GM12878 (cell line): ENCODE results near the gene MX1. TPM values are rescaled to one million over a fixed set of nuclear protein-coding genes. Genes with fewer than 3 reads are reported as not detected.
"Not testable (repeated sequence)": the region's sequence is repeated elsewhere in the genome, so short reads cannot be mapped to it uniquely, and the experiment has no call there.

Source experiments
- ATAC-seq: fragments of 200-7000 bp; cut with Tn5 transposase; 3 replicates; pipeline ENCODE4 v1.9.1; 2020; ENCODE audit warnings: mild to moderate bottlenecking, moderate library complexity
- BruUV-seq: library from RNA; stranded (reverse); fragments of 400-500 nt; replicated peaks from 2 replicates; lab custom pipeline; 2021; lab: Mats Ljungman, UMichigan
- CTCF ChIA-PET: fragments of 300-600 bp; sonication (Branson Sonifier 250); formaldehyde crosslinking; extraction: SDS; loops from one replicate; lab custom pipeline; 2021; ENCODE audit warnings: inconsistent platforms; lab: Yijun Ruan, JAX
- POLR2A ChIA-PET: fragments of 350-600 bp; formaldehyde crosslinking; extraction: SDS; loops from one replicate; lab custom pipeline; 2021; ENCODE audit warnings: inconsistent platforms; lab: Charles Lee
- RAD21 ChIA-PET: fragments of 300-600 bp; sonication (Branson Sonifier 250); formaldehyde crosslinking; loops from one replicate; lab custom pipeline; 2023; ENCODE audit warnings: antibody characterized with exemption; ENCODE audit not compliant: unreplicated experiment; lab: Charles Lee
- SMC1A ChIA-PET: fragments of 300-600 bp; sonication (Branson Sonifier 250); formaldehyde crosslinking; loops from one replicate; lab custom pipeline; 2023; ENCODE audit not compliant: unreplicated experiment, uncharacterized antibody; lab: Charles Lee
- DNase-seq: peaks from one replicate; pipeline ENCODE4 v3.0.0-alpha.2; 2011; ENCODE audit warnings: low read depth, low spot score
- FAIRE-seq: peaks from 3 replicates; lab custom pipeline; 2011; peaks lifted over from hg19 to GRCh38; lab: Jason Lieb, UNC
- H2AFZ ChIP-seq: 2 replicates; pipeline ENCODE4 v1.6.0; 2011; ENCODE audit warnings: low read depth, low read length, control low read depth; ENCODE audit not compliant: control insufficient read depth
- H3K27ac ChIP-seq: 2 replicates; pipeline ENCODE4 v1.5.1; 2011; ENCODE audit warnings: control low read depth; ENCODE audit not compliant: control insufficient read depth, insufficient read depth
- H3K27me3 ChIP-seq, 2 experiments: replicated peaks in 1 of 2; 2 replicates each; pipeline versions ENCODE4 v1.6.0 to v1.6.1; 2011; ENCODE audit warnings: low read length in 1 of 2; ENCODE audit not compliant: control insufficient read depth in 2 of 2, insufficient read depth in 2 of 2
- H3K36me3 ChIP-seq, 2 experiments: 2 replicates each; pipeline ENCODE4 v1.5.1; 2011; ENCODE audit warnings: low read length in 1 of 2; ENCODE audit not compliant: control insufficient read depth in 2 of 2, insufficient read depth in 2 of 2
- H3K4me1 ChIP-seq: 2 replicates; pipeline ENCODE4 v1.6.1; 2011; ENCODE audit warnings: mild to moderate bottlenecking, low read length, moderate library complexity, mixed read lengths; ENCODE audit not compliant: control insufficient read depth, insufficient read depth
- H3K4me2 ChIP-seq: 2 replicates; pipeline ENCODE4 v1.6.0; 2011; ENCODE audit warnings: control low read depth; ENCODE audit not compliant: control insufficient read depth, insufficient read depth
- H3K4me3 ChIP-seq: fragments of 200-600 bp; sonication (generic); 2 replicates; pipeline ENCODE4 v1.5.1; 2016
- H3K79me2 ChIP-seq: 2 replicates; pipeline ENCODE4 v1.6.0; 2011; ENCODE audit warnings: low read length; ENCODE audit not compliant: control insufficient read depth, insufficient read depth
- H3K9ac ChIP-seq: 2 replicates; pipeline ENCODE4 v1.8.0; 2011; ENCODE audit warnings: low read length, control low read depth, mixed read lengths; ENCODE audit not compliant: control insufficient read depth, insufficient read depth
- H3K9me3 ChIP-seq: replicated peaks from 3 replicates; pipeline ENCODE4 v1.5.1; 2011; ENCODE audit warnings: mild to moderate bottlenecking, low read length; ENCODE audit not compliant: control insufficient read depth, insufficient read depth
- H4K20me1 ChIP-seq: 2 replicates; pipeline ENCODE4 v1.6.0; 2011; ENCODE audit not compliant: control insufficient read depth, insufficient read depth
- NFIC ChIP-seq: IDR thresholded peaks from 2 replicates; pipeline ENCODE4 v1.6.1; 2012; ENCODE audit warnings: low read depth, mild to moderate bottlenecking, inconsistent platforms, low read length, moderate library complexity
- NFYB ChIP-seq: IDR thresholded peaks from 2 replicates; pipeline ENCODE4 v1.6.1; 2011; ENCODE audit warnings: low read depth, mild to moderate bottlenecking, low read length, improper control_type of control experiment, moderate library complexity; ENCODE audit not compliant: insufficient read depth
- WGBS: methylation state at CpG from one replicate; pipeline ENCODE4 v1.1.6; 2016; ENCODE audit warnings: low lambda C conversion rate; ENCODE audit not compliant: insufficient replicate concordance, insufficient coverage; ENCODE audit errors: missing lambda C conversion rate; 5-methylcytosine and 5-hydroxymethylcytosine counted together
- in situ Hi-C: fragments of 300-500 bp; cut with MboI; formaldehyde crosslinking; loops from 9 replicates; pipeline ENCODE4 v1.14.3; 2018; ENCODE audit warnings: mixed read lengths
- intact Hi-C: fragments of 100-400 bp; cut with micrococcal nuclease; formaldehyde crosslinking; loops from one replicate; pipeline ENCODE4 v1.14.2; 2022; ENCODE audit not compliant: unreplicated experiment
- polyA plus RNA-seq, 11 experiments: library from polyadenylated mRNA; depleted of rRNA in 4 of 11; unstranded in 6 of 11; stranded (reverse) in 5 of 11; fragments of >200 nt; fragmentation: Nextera tagmentation in 4 of 11; fragmentation: Illumina TruSeq in 1 of 11; extraction: Ambion mirVana in 4 of 11; extraction: Trizol in 1 of 11; gene quantifications; 1 replicate in 1 of 11; 2 replicates in 10 of 11; pipeline versions ENCODE4 v1.2.1 to v1.2.3, GENCODE V29; 2011 to 2016; ENCODE audit warnings: inconsistent platforms in 2 of 11, missing spikeins in 2 of 11, low read depth in 1 of 11
- total RNA-seq, 4 experiments: library from RNA; depleted of rRNA in 3 of 4; stranded (reverse); fragments of >200 nt in 3 of 4; fragmentation: Illumina TruSeq in 1 of 4; extraction: Trizol in 1 of 4; gene quantifications; 2 replicates each; pipeline versions ENCODE4 v1.2.1 to v1.2.3, GENCODE V29; 2013 to 2021

MX1 gene
- total and polyA plus RNA-seq, 10 of the 15 experiments (the other 5 are each of a cell fraction or from before 2014, with no cell fraction given): 75.9 to 385 (median 302) TPM

GRCh38 chr21:41422546-41423304, 3.3 kb upstream of the MX1 start (continued):
- no peak for TF ChIP-seq NFIC
- TF ChIP-seq, all 136 proteins: peak for 0

GRCh38 chr21:41423305-41423636, 2.8 kb upstream of the MX1 start:
- TF ChIP-seq NFYB: peak; percentile 53; the same call in 1 of the 2 replicates
- H2AFZ ChIP-seq, H3K9ac ChIP-seq, H3K9me3 ChIP-seq, H3K4me2 ChIP-seq, BruUV-seq, H3K27ac ChIP-seq, H4K20me1 ChIP-seq, in situ Hi-C loops, H3K36me3 ChIP-seq, H3K4me3 ChIP-seq, H3K27me3 ChIP-seq, ATAC-seq, FAIRE-seq, DNase-seq, intact Hi-C loops: not testable (repeated sequence)
- ChIA-PET POLR2A (interaction anchor here (0.6 to 7.8 kb wide), 5 partner anchors 11 to 488 kb away, joined by 3 to 80 read pairs (median 3); no protein-coding TSS in a partner anchor), SMC1A (interaction anchor here (0.9 to 3.5 kb wide), 5 partner anchors 11 to 140 kb away, joined by 3 to 21 read pairs (median 6); no protein-coding TSS in a partner anchor), CTCF (interaction anchor here (2.5 to 5.8 kb wide), 4 partner anchors 11 to 140 kb away, joined by 13 to 45 read pairs (median 20); no protein-coding TSS in a partner anchor), RAD21 (interaction anchor here (1.3 to 3.8 kb wide), 4 partner anchors 9 to 140 kb away, joined by 4 to 36 read pairs (median 6); no protein-coding TSS in a partner anchor)
- Histone ChIP-seq H3K4me1 (peaks cover 26% of the 10 kb centered on the region), H3K79me2 (peaks cover 36% of the 10 kb centered on the region)
- 39% methylated on average over 5 of the region's 5 CpGs for WGBS
